B cell (primary cell): ENCODE results near the gene DOCK4. TPM values are rescaled to one million over a fixed set of nuclear protein-coding genes. Genes with fewer than 3 reads are reported as not detected.

Source experiments
- ATAC-seq: fragments of 200-7000 bp; cut with Tn5 transposase; one replicate; pipeline ENCODE4 v1.10.0; 2021; ENCODE audit warnings: low read depth, mild to moderate bottlenecking, moderate number of reproducible peaks, moderate library complexity
- CTCF ChIA-PET: fragments of 350-600 bp; sonication (Branson Sonifier 250); formaldehyde crosslinking; loops from one replicate; lab custom pipeline; 2021; ENCODE audit warnings: antibody characterized with exemption, inconsistent platforms; lab: Charles Lee
- POLR2A ChIA-PET: fragments of 350-600 bp; sonication (Branson Sonifier 250); formaldehyde crosslinking; loops from one replicate; lab custom pipeline; 2021; ENCODE audit warnings: antibody characterized with exemption; lab: Charles Lee
- DNase-seq: peaks from one replicate; pipeline ENCODE4 v3.0.0; 2013
- H2AFZ ChIP-seq: 2 replicates; pipeline ENCODE4 v1.6.1; 2012; ENCODE audit warnings: mild to moderate bottlenecking, low read depth, low read length; ENCODE audit not compliant: insufficient read depth, poor library complexity, severe bottlenecking
- H3K27ac ChIP-seq, 2 donors: 1 replicate in 1 of 2; 2 replicates in 1 of 2; pipeline ENCODE4 v1.5.1; 2012 to 2013; ENCODE audit warnings: low read length in 2 of 2, mild to moderate bottlenecking in 2 of 2, moderate library complexity in 1 of 2
- H3K27me3 ChIP-seq, 4 experiments: fragments of 200-600 bp in 1 of 4; sonication (generic) in 1 of 4; replicated peaks in 1 of 4; 1 replicate in 2 of 4; 2 replicates in 2 of 4; pipeline versions ENCODE4 v1.6.1 to v1.7.0; 2013 to 2016; ENCODE audit warnings: low read length in 3 of 4, mild to moderate bottlenecking in 2 of 4, mixed read lengths in 1 of 4, moderate library complexity in 1 of 4; ENCODE audit not compliant: insufficient read depth in 4 of 4, control insufficient read depth in 3 of 4; ENCODE audit errors: control extremely low read depth in 1 of 4
- H3K36me3 ChIP-seq, 2 experiments: replicated peaks in 1 of 2; 1 replicate in 1 of 2; 2 replicates in 1 of 2; pipeline versions ENCODE4 v1.6.1 to v1.7.1; 2013; ENCODE audit warnings: low read length in 1 of 2; ENCODE audit not compliant: insufficient read depth in 2 of 2, control insufficient read depth in 1 of 2; ENCODE audit errors: control extremely low read depth in 1 of 2, extremely low read depth in 1 of 2
- H3K4me1 ChIP-seq, 2 donors: fragments of 200-600 bp in 1 of 2; sonication (generic) in 1 of 2; 1 replicate in 1 of 2; 2 replicates in 1 of 2; pipeline versions ENCODE4 v1.5.1 to v1.6.1; 2013 to 2017; ENCODE audit warnings: low read length in 2 of 2; ENCODE audit not compliant: control insufficient read depth in 2 of 2, insufficient read depth in 2 of 2
- H3K4me2 ChIP-seq: replicated peaks from 2 replicates; pipeline ENCODE3; 2012; ENCODE audit warnings: mild to moderate bottlenecking, low read depth, low read length; ENCODE audit not compliant: poor library complexity, severe bottlenecking
- H3K4me3 ChIP-seq, 5 experiments: fragments of 200-600 bp in 1 of 5; sonication (generic) in 1 of 5; 1 replicate in 3 of 5; 2 replicates in 2 of 5; pipeline versions ENCODE4 v1.5.1 to v1.7.0; 2011 to 2016; ENCODE audit warnings: low read length in 4 of 5, mild to moderate bottlenecking in 4 of 5, low read depth in 2 of 5, control low read depth in 1 of 5, moderate library complexity in 1 of 5; ENCODE audit not compliant: insufficient read depth in 1 of 5; ENCODE audit errors: control extremely low read depth in 1 of 5, extremely low read depth in 1 of 5
- H3K79me2 ChIP-seq: fragments of 200-600 bp; sonication (generic); one replicate; pipeline ENCODE4 v1.6.0; 2016; ENCODE audit warnings: low read length; ENCODE audit not compliant: control insufficient read depth, insufficient read depth
- H3K9ac ChIP-seq: fragments of 200-600 bp; sonication (generic); 2 replicates; pipeline ENCODE4 v1.6.1; 2017; ENCODE audit warnings: mild to moderate bottlenecking, low read length, moderate library complexity
- H3K9me3 ChIP-seq, 3 donors: one replicate each; pipeline versions ENCODE4 v1.6.1 to v1.7.1; 2013; ENCODE audit warnings: low read length in 2 of 3; ENCODE audit not compliant: control insufficient read depth in 2 of 3, insufficient read depth in 1 of 3; ENCODE audit errors: control extremely low read depth in 1 of 3
- H4K20me1 ChIP-seq: 2 replicates; pipeline ENCODE4 v1.6.0; 2012; ENCODE audit warnings: mild to moderate bottlenecking, low read length; ENCODE audit not compliant: insufficient read depth, control insufficient read depth, poor library complexity, severe bottlenecking
- H3K27ac Mint-ChIP-seq: one replicate; pipeline ENCODE4 v1.8.0; 2021; ENCODE audit warnings: mixed read lengths
- H3K27me3 Mint-ChIP-seq: one replicate; pipeline ENCODE4 v1.8.0; 2021; ENCODE audit warnings: mixed read lengths
- H3K4me1 Mint-ChIP-seq: one replicate; pipeline ENCODE4 v1.8.0; 2021; ENCODE audit warnings: mixed read lengths
- H3K4me3 Mint-ChIP-seq: one replicate; pipeline ENCODE4 v1.8.0; 2021; ENCODE audit warnings: mixed read lengths
- H3K9me3 Mint-ChIP-seq: one replicate; pipeline ENCODE4 v1.8.0; 2022; ENCODE audit warnings: mixed read lengths; ENCODE audit not compliant: insufficient read depth
- EZH2 ChIP-seq: IDR thresholded peaks from 2 replicates; pipeline ENCODE4 v1.6.1; 2012; ENCODE audit warnings: borderline replicate concordance, low read depth, mild to moderate bottlenecking, moderate library complexity, low read length; ENCODE audit not compliant: insufficient read depth, poor library complexity, severe bottlenecking
- WGBS: methylation state at CpG from one replicate; pipeline ENCODE4 v1.1.5; 2013; ENCODE audit warnings: missing lambda C conversion rate; ENCODE audit not compliant: insufficient coverage; 5-methylcytosine and 5-hydroxymethylcytosine counted together
- intact Hi-C: fragments of 100-400 bp; cut with micrococcal nuclease; formaldehyde crosslinking; loops from one replicate; pipeline ENCODE4 v1.10.0; 2022
- polyA plus RNA-seq: library from polyadenylated mRNA; depleted of rRNA; stranded (reverse); fragments of >200 nt; gene quantifications from 2 replicates; pipeline ENCODE4 v1.2.3, GENCODE V29; 2012
- total RNA-seq, 2 donors: library from RNA; stranded (reverse); fragments of 120-200 nt in 1 of 2; gene quantifications; 1 replicate in 1 of 2; 2 replicates in 1 of 2; pipeline versions ENCODE4 v1.2.3 to v1.2.4, GENCODE V29; 2013 to 2022
- TF ChIP-seq, protein P1 (sequence below): fragments of 200-600 bp; IDR thresholded peaks from one replicate; pipeline ENCODE4 v1.8.0; 2022; ENCODE audit warnings: antibody characterized with exemption, mild to moderate bottlenecking

Gene DOCK4
- total and polyA plus RNA-seq, 2 donors (not counting 1 experiment from before 2014, with no cell fraction given): 0.03 to 4.1 TPM

DNA sequence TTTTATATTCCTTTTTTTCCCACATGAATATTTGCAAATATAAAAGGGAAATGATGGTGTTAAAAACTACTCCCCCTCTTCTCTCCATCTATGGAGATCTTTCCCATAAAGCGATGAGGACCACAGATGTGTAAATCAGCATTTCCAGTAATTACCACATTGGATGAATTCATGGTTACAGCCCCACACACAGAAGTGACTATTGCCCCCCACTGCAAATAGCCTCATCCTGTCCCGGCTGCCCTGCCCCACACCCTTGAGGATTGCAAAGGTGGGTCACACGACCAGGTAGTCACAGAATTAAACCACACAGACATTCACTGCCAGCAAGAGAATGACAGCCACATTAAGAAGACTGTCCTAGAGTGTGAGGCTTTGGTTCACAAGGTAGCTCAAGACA is 145.1 kb downstream of the DOCK4 start:
- Histone ChIP-seq H2AFZ (no peak overlapping the region), H3K9me3 (no peaks in the 10 kb centered on the region), H4K20me1 (no peaks in the 10 kb centered on the region), H3K4me1 (no peaks in the 10 kb centered on the region), H3K9ac (no peak overlapping the region), H3K4me2 (no peak overlapping the region), H3K79me2 (no peaks in the 10 kb centered on the region), H3K27ac (no peak overlapping the region), H3K27me3 (peaks cover 0 to 2% (median 0%) of the 10 kb centered on the region in 4 experiments), H3K36me3 (no peaks in the 10 kb centered on the region), H3K4me3 (no peak overlapping the region)
- no peaks in the 10 kb centered on the region for H3K9me3 Mint-ChIP-seq
- ChIA-PET CTCF (no interaction called here), POLR2A (no interaction called here)
- WGBS: 86% methylated on average over 2 of the region's 3 CpGs
- no peak overlapping the region for H3K27ac Mint-ChIP-seq
- TF ChIP-seq, protein P1, sequence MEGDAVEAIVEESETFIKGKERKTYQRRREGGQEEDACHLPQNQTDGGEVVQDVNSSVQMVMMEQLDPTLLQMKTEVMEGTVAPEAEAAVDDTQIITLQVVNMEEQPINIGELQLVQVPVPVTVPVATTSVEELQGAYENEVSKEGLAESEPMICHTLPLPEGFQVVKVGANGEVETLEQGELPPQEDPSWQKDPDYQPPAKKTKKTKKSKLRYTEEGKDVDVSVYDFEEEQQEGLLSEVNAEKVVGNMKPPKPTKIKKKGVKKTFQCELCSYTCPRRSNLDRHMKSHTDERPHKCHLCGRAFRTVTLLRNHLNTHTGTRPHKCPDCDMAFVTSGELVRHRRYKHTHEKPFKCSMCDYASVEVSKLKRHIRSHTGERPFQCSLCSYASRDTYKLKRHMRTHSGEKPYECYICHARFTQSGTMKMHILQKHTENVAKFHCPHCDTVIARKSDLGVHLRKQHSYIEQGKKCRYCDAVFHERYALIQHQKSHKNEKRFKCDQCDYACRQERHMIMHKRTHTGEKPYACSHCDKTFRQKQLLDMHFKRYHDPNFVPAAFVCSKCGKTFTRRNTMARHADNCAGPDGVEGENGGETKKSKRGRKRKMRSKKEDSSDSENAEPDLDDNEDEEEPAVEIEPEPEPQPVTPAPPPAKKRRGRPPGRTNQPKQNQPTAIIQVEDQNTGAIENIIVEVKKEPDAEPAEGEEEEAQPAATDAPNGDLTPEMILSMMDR: no peak
- no peak for TF ChIP-seq EZH2
- H3K4me3 Mint-ChIP-seq: no peak overlapping the region
- DNase-seq: no peak
- intact Hi-C loops: no loop called here
- ATAC-seq: no peak
- H3K27me3 Mint-ChIP-seq: peaks cover 5% of the 10 kb centered on the region
- H3K4me1 Mint-ChIP-seq: peaks cover 3% of the 10 kb centered on the region

DNA sequence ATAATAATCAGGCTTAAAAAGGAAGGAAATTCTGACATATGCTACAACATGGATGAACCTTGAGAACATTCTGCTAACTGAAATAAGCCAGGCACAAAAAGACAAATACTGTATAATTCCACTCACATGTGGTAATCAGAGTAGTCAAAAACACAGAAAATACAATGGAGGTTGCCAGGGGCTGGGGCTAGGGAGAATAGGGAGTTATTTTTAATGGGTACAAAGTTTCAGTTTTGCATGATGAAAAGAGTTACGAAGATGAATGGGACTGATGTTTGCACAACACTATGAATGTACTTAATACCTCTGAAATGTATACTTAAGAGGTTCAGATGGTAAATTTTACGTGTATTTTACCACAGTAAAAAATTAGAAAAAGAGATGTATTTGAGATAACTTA is 145.6 kb downstream of the DOCK4 start:
- intact Hi-C loops: no loop called here
- Mint-ChIP-seq H3K4me3 (no peak overlapping the region), H3K4me1 (peaks cover 3% of the 10 kb centered on the region), H3K27me3 (peaks cover 5% of the 10 kb centered on the region), H3K9me3 (no peaks in the 10 kb centered on the region), H3K27ac (no peak overlapping the region)
- H3K4me1 ChIP-seq: no peaks in the 10 kb centered on the region
- no CpG with 5 or more reads among the region's 2 CpGs for WGBS
- ATAC-seq: no peak
- ChIA-PET POLR2A (no interaction called here), CTCF (no interaction called here)
- no peak overlapping the region for H3K4me2 ChIP-seq
- H3K36me3 ChIP-seq: no peaks in the 10 kb centered on the region
- no peak overlapping the region for H2AFZ ChIP-seq
- H3K9me3 ChIP-seq: no peaks in the 10 kb centered on the region
- no peak overlapping the region for H3K27ac ChIP-seq
- DNase-seq: no peak
- no peak overlapping the region for H3K4me3 ChIP-seq
- no peaks in the 10 kb centered on the region for H3K79me2 ChIP-seq
- H4K20me1 ChIP-seq: no peaks in the 10 kb centered on the region
- no peak overlapping the region for H3K9ac ChIP-seq
- TF ChIP-seq, protein P1: no peak
- no peak for TF ChIP-seq EZH2
- no peaks in the 10 kb centered on the region for H3K27me3 ChIP-seq
